Hindlimb muscle (tissue), 1 donor: ENCODE measurements around the gene CLCF1. TPM values are rescaled to one million over a fixed set of nuclear protein-coding genes. Genes with fewer than 3 reads are reported as not detected.

Experiments used
- DNase-seq: peaks from one replicate; pipeline ENCODE4 v3.0.0-alpha.2; 2013
- polyA plus RNA-seq: library from polyadenylated mRNA; unstranded; fragments of 120-200 nt; gene quantifications from one replicate; pipeline ENCODE4 v1.2.1, GENCODE V29; 2013; ENCODE audit not compliant: insufficient read length

CLCF1 gene
- polyA plus RNA-seq, 1 donor, result 3.6 TPM

DNA sequence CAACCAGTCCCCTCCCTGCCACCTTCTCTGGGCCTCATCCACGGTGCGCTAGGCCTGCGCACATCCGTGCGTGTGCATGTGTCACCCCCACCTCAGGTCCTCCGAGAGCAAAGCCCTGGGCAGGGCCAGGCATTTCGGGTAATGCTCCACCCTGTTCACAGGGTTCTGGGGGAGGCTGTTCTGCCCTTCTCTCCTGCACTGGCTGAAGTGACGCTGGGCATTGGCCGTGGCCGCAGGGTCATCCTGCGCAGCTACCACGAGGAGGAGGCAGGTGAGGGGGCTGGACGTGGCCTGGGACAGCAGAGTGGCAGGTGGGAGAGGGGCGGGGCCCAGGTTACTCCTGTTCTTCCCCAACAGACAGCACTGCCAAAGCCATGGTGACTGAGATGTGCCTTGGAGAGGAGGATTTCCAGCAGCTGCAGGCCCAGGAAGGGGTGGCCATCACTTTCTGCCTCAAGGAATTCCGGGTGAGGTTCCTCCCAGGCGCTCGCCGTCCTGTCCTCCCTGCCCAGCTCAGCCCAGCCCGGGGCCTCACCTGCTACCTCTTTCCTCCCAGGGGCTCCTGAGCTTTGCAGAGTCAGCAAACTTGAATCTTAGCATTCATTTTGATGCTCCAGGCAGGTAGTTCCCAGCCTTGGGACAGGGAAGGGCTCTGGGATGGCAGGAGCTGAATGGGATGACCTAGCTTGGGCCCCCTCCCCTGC, 22.3 kb upstream of the CLCF1 start:
- no peak for DNase-seq

GRCh38 chr11:67393990-67394389, 20.6 kb upstream of the CLCF1 start:
- DNase-seq, result no peak

DNA sequence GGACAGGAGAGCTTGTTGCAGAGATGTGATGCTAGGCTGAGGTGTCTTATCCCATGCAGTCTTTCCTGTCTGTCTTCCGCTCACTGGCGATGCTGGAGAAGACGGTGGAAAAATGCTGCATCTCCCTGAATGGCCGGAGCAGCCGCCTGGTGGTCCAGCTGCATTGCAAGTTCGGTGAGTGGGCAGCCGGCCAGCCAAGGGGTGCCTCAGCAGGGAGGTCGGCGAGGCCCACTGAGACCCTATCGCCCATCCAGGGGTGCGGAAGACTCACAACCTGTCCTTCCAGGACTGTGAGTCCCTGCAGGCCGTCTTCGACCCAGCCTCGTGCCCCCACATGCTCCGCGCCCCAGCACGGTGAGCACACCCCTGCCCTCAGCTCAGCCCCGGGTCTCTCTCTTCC, 20.0 kb upstream of the CLCF1 start:
- DNase-seq, result no peak

- DNase-seq, result no peak
These were observed 18.9 kb upstream of the CLCF1 start for GRCh38 chr11:67392183-67392715.

- DNase-seq, result peak; percentile 97
These were observed 18.1 kb upstream of the CLCF1 start, which contains the start of gene RAD9A for GRCh38 chr11:67391304-67392182. Gene RAD9A, plus strand, starts transcription at chr11:67391986. Its CDS starts 59 bp downstream, at chr11:67392045.

GRCh38 chr11:67390947-67391303, 17.5 kb upstream of the CLCF1 start:
- no peak for DNase-seq

- DNase-seq, result no peak
These were observed 16.1 kb upstream of the CLCF1 start for GRCh38 chr11:67389477-67389876.

DNA sequence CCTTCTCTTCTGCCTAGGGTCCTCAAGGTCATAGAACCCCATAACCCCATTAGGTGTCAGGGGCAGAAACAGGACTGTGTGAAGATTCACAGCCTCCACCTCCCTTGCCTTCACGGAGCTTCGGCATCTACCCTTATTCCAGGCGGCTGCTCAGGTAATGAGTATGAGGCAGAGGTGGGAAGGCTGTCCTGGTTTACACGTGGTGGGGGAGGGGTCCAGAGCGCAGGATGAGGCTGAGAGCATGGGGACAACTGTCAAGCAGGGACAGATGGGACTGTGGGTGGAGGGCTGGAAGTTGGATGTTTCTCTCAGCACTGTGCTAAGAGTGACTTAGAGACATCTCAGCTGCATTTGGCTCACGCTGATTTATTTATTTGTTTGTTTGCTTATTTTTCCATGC, 14.1 kb upstream of the CLCF1 start:
- DNase-seq, result no peak

GRCh38 chr11:67387069-67387468, 13.7 kb upstream of the CLCF1 start:
- DNase-seq, result no peak

DNA sequence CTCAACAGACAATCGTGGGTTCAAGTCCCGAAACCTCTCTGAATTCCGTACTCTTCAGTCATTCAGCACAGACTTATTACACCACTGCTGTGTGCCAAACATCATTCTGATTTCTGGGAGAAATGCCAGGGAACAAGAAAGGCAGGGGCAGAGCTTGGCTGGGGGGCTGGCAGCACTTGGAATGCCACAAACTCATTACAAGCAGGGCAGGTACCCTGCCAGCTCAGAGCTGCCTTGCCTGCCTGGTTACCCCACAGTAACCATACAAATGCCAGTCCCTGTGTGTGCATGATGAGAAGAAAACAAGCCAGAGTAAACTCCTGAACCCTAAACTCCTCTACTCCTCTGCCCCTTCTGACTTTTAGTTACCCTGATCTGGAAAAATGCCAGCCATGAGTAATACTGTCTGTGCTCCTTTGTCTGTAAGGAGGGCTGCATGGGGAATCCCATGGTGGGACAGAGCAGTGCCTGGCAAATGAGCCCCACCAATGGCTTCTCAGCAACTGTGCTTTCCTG, 11.5 kb upstream of the CLCF1 start:
- no peak for DNase-seq

GRCh38 chr11:67382276-67383136, 9.1 kb upstream of the CLCF1 start:
- peak; percentile 74 for DNase-seq

- no peak for DNase-seq
These were observed 8.0 kb upstream of the CLCF1 start for GRCh38 chr11:67381244-67381972.

- no peak for DNase-seq
These were observed 6.0 kb upstream of the CLCF1 start for GRCh38 chr11:67379061-67380058.

- DNase-seq, result no peak
These were observed 5.1 kb upstream of the CLCF1 start for GRCh38 chr11:67378544-67378943.

DNA sequence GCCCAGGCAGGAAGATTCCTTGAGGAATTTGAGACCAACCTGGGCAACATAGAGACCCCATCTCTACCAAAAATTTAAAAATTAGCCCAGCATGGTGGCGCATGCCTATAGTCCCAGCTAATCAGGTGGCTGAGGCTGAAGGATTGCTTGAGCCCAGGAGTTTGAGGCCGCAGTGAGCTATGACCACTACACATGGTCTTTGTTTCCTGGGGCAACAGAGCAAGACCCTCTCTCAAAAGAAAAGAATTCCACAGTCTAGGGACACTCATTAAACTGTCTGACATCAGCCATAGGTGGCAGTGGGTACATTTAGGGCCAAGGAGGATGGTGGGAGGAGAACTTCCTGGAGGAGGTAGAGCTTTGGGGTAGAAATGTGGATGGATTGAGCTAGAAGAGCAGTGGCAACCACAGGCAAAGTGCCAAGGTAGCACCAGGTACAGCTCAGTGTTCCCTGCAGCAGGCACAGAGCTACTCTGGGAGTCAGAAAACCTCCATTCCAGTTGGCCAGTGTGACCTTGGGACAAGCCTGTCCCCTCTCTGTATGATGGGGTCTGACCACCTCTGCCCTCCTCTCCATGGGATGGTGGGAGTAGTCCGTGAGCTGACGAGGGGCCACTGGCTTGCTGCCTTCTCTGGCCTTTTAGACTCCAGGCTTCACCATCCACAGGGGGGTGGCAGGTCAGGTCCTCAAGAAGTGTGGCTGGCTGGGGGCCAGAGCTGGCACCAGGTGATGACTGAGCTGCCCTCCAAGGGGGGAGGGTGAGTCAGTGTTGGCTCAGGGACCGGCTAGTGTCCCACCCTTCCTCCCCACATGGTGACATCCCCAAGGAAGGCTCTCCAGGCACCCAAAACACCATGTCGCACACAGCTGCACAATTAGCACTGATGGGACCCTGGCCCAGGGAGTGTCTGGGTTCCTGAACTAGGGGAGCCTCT, 3.7 kb upstream of the CLCF1 start:
- no peak for DNase-seq

- no peak for DNase-seq
These were observed 2.8 kb upstream of the CLCF1 start for GRCh38 chr11:67376063-67376820.

- DNase-seq, result no peak
These were observed 2.1 kb upstream of the CLCF1 start for GRCh38 chr11:67375320-67376055.
